MV-4-11 (cell line): Measurements from ENCODE around the gene ACP7.
"Not testable (repeated sequence)": the region's sequence is repeated elsewhere in the genome, so short reads cannot be mapped to it uniquely, and the experiment has no call there.

Experiments used
- DNase-seq: peaks from one replicate; lab custom pipeline; 2025; lab: John Stamatoyannopoulos, UW

ACP7 gene, protein sequence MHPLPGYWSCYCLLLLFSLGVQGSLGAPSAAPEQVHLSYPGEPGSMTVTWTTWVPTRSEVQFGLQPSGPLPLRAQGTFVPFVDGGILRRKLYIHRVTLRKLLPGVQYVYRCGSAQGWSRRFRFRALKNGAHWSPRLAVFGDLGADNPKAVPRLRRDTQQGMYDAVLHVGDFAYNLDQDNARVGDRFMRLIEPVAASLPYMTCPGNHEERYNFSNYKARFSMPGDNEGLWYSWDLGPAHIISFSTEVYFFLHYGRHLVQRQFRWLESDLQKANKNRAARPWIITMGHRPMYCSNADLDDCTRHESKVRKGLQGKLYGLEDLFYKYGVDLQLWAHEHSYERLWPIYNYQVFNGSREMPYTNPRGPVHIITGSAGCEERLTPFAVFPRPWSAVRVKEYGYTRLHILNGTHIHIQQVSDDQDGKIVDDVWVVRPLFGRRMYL

DNA sequence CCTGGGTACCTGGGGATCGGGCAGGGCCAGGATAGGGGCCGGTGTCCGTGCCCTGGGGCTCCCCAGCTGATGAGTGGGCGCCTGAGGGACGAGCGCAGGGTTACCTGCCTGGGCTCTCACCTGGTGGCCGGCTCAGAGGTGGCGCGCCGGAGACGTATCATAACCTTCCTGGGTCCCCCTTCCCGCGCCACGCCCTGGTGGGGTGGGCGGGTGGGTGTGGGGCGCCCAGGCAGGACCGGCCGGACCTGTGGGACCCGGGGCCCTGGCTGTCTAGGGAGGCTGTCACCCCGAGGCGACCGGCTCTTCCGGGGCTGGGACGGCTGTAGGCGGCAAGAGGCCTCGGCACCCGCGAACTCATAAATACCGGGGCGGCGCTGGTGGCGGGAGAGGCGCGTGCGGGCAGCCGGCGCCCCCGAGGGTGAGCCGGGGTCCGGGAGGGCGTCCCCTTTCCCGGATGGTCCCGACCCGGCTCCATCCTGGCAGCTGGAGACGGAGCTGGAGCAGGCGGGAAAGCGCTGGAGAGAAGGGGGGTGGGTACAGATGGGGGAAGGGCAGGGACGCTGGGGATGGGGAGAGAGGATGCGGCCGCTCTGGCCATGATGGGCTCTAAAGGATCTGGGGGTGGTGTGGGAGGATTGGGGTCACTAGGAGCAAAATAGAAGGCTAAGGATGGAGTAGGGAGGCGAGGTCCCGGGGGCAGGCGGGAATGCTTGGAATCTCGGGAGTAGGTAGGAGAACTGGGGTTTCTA, at the start of gene ACP7:
Gene ACP7, plus strand, starts transcription at position 386 of the 749 bp plus-strand sequence. CDS start 902 bp downstream, outside the sequence.
- no peak for DNase-seq

DNA sequence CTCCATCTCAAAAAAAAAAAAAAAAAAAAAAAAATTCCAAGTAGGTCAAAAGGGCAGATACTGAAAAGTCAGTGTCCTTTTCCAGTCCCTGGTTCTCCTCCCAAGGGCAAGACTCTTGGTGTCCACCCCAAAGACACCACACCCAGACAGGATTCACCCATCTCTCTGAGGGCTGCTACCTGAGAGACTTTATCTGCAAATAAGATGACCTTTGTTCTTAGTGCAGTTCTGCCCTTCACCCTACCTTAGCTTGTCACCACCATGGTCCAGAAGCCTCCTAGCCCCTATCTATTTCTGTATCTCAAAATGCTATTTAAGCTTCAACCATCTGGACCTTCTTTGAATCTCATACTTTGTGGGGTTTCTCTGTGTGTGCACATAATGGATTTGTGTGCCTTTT, 47.6 kb upstream of the ACP7 start:
- no peak for DNase-seq

DNA sequence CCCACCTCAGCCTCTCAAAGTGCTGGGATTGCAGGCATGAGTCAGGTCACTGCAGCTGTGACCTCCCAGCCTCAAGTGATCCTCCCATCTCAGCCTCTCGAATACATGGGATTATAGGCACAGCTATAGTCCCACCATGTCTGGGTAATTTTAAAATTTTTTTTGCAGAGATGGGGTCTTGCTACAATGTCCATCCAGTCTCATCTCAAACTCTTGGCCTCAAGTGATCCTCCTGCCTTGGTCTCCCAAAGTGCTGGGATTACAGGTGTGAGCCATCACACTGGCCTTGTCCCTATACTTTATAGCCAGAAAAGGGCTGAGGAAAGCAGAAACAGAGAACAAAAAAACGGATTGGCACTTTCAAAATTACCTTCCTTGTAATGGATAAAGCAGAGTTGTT, 47.0 kb upstream of the ACP7 start:
- DNase-seq: no peak

DNA sequence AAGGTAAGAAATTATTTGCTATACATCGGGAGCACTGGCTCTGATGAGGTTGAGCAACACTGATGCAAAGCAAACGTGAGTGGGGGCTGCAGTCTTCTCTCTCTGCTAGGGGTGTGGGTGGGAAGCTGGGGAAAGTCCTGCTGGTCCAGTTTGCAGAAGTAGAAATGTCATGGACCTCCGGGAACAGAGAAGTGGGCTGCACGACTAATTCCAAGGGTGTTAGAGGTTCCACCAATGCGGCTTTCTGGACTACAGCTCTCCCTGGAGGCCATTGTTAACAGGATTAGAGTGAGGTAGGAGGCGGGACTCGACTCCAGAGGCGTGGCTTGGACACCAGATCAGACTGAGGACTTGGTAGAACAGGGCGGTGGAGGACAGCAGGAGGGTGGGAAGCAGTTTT, 46.1 kb upstream of the ACP7 start:
- DNase-seq: peak; percentile 48

DNA sequence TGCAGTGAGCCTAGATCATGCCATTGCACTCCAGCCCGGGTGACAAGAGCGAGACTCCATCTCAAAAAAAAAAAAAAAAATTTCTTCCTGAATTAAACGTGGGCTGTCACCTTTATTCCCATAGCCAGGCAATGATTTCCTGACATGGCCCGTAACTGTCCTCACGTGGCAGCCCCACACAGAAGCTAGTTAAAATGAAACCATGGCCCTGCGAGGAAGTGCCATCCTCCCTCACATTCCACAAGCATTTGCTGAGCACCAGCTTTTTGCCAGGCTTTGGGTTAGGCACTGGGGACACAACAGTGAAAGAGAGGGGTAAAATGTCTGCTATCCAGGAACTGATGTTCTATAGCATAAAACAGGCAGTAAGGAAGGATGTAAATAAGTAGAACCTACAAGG, 38.7 kb upstream of the ACP7 start:
- no peak for DNase-seq

DNA sequence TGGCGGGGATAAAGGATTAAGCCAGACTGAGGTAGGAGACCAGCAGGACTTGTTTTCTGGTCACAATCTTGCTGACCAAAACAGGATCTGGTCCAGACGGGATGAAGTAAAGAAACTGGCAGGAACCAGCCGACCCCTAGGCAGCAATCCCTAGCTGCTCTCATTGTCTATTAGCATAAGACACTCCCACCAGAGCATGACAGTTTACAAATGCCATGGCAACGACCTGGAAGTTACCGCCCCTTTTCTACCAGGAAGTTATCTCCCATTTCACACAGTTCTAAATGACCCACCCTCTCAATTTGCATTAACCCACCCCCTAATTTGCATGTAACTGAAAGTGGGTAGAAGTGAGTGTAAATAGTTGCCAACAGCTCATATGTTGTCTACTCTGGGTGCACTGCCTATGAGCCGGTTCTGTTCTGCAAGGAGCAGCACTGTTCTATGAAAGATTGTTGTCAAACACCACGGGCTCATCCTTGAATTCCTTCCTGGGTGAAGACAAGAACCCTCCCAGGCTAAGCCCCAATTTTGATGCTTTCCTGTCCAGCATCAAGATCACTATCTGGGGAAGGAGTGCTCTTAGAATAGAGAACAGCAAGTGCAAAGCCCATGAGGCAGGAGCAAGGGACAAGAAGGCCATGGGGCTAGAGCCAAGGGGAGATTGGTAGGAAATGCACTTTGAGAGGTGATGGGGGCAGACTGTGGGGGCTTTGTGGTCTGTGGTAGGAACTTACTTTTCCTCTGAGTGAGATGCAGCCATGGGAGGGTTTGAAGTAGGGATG, 37.9 kb upstream of the ACP7 start:
- peak; percentile 62 for DNase-seq

DNA sequence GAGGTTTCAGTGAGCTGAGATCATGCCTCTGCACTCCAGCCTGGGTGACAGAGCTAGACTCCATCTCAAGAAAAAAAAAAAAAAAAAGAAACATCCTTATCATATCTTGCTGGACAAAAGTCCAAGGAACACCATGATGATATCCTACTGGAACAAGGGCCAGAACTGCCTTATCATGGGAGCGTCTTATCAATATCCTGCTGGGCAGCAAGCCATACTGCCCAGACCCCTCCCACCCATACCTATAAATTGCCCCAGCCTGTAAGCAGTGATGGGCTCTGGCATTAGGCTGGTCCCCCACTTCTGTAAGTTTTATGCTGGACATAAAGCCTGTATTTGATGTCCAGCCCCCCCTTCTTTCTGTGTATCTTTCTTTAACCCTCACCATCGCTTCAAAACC, 37.1 kb upstream of the ACP7 start:
- no peak for DNase-seq

DNA sequence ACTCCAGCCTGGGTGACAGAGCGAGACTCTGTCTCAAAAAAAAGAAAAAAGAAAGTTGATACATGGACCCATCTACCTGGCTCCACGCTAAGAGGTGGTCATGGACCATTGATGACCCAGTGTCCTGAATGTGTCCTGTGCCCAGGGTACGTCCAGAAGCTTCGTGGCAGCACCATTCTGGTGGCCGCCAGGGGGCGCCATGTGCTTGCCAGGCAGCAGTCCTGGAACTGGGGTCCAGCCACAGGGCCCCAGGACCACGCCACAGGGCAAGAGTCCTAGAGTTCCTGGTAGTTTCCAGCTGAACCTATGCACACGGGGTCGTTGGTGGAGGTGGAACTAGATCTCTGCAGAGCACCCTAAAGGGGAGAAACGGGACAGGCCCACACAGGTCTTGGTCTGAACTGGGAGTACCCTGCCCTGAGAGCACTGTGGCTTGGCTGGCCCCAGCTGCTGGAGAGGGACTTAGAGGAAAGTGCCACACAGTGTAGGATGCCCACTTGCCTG, 31.9 kb upstream of the ACP7 start:
- DNase-seq: peak; percentile 23

DNA sequence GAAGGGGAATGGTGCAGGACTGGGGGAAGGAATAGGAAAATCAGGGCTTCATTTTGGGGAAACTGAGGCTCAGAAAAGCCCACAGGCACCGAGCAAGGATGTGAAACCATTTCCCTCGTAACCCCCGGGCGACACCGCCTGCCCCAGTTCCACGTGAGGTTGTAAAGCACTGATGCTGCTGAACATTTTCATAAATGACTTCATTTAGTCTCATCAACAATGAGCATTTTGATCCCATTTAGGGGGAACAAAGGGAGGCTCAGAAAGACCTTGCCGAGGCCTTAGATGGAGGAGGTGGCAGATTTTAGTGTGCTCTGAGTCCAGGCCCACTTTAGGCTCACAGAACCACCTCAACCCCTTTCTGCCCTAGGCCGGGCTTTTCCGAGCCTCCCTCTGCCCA, 31.3 kb upstream of the ACP7 start:
- DNase-seq: no peak

DNA sequence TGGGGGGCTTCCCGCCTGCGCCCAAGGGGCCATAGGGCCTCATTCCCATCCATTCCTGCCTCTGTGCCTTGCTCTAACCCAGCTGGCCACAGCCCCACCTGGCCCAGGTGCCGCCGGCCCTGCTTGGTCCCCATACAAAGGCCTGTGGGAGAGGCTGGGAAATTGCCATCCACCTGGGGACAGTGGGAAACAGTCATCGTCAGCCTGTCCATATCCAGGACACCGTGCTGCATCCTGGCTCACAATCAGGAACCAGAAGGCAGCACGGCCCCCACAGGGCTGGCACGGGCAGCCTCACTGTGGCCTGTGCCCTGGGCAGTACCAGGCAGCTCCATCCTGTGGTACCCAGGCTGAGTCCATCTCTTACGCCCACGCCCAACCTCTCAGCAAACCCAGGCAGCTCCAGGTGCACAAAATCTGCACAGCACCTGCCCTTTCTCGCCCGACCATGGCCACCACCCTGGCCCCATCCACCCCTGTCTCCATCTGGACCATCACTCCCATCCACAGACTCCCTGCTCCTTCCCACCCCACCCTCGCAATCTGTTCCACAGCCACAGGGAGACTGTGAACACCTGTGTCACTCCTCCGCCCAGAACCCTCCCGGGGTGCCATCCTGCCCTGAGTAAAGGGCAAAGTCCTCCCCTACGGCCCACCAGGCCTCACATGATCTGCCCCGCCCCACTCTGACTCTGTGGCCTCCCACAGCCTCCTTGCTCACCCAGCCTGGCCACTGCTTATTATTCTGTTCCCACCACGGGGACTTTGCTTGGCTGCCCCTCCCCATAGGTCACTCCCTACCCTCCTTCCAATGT, 30.7 kb upstream of the ACP7 start:
- DNase-seq: no peak

DNA sequence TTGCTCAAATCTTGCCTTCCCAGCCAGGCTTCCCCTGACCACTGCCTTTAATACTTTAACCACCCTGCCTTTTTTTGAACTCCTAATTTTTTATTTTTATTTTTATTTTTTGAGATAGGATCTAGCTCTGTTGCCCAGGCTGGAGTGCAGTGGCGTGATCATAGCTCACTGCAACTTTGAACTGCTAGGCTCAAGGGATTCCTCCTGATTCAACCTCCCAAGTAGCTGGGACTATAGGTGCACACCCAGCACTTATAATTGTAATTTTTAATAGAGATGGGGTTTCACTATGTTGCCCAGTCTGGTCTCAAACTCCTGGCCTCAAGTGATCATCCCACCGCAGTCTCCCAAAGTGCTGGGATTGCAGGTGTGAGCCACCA, 30.1 kb upstream of the ACP7 start:
- no peak for DNase-seq

DNA sequence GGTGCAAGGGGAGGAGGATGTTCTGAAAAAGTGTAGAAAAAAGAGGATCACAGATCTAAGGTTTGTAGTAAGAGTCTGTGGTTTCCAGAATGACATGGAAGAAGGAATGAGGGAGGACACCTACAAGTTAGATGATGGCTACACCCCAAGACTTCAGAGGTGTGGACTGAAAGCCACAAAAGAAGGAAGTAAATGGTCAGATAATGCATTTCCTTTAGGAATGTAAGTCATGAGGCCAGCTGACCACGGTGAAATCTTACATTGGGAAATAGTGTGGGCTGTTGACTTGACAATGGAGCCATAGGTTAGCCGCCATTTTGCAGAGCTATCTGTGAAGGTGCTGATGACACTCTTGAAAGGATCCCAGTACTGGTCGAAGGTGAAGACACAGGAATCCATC, 26.6 kb upstream of the ACP7 start:
- DNase-seq: peak; percentile 24

DNA sequence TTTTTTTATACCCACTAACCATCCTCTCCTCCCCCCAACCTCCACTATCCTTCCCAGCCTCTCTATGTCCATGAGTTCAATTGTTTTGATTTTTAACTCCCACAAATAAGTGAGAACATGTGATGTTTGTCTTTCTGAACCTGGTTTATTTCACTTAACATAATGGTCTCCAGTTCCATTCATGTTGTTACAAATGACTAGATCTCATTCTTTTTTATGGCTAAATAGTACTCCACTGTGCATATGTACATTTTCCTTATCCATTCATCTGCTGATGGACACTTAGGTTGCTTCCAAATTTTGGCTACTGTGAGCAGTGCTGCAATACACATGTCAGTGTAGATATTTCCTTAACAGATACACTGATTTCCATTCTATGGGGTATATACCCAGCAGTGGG, 24.9 kb upstream of the ACP7 start:
- DNase-seq: no peak

DNA sequence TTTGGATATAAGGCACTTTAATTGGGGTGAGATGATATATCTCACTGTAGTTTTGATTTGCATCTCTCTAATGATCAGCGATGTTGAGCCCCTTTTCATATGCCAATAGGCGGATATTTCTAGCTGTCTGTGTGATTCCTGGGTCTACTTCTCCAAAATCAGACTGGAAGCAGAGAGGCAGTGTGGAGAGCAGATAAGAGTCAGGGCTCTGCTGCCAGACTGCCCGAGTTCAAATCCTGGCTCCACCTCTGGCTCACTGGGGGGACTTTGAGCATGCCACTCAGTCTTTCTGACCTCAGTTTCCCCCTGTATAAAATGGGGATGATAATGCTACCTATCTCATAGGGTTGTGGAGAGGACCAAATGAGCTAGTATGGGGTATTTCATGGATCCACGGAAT, 24.0 kb upstream of the ACP7 start:
- DNase-seq: no peak

DNA sequence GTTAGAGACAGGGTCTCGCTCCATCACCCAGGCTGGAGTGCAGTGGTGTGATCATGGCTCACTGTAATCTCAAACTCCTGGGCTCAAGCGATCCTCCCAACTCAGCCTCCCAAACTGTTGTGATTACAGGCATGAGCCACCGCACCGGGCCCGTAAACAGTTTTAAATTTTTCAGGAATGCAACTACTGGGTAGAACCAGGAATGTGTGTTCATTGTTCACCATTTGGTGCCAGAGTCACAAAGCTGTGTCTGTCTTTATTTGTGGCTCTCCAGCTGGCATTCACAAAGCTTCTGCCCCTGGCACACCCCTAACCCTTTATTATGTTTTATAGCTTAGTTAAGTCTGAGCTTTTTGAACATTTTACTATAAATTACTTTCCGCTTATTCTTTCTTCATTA, 19.8 kb upstream of the ACP7 start:
- DNase-seq: no peak

DNA sequence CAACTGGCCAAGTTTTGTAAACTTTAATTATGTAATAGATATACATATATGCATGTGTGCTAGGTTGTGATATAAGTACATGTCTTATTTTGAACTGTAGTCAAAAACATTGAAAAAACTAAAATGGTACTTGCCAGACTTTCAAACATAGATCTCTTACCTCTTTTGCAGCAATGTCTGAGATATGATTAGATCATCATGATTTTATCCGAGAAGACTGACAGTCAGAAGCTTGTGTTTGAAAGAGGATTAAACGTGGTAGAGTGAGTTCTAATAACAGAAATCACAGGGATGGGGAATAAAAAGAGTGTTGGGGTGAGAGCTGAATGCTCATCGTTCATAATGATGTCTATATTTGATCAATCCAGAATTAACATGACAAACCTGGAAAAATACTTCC, 18.2 kb upstream of the ACP7 start:
- no peak for DNase-seq

DNA sequence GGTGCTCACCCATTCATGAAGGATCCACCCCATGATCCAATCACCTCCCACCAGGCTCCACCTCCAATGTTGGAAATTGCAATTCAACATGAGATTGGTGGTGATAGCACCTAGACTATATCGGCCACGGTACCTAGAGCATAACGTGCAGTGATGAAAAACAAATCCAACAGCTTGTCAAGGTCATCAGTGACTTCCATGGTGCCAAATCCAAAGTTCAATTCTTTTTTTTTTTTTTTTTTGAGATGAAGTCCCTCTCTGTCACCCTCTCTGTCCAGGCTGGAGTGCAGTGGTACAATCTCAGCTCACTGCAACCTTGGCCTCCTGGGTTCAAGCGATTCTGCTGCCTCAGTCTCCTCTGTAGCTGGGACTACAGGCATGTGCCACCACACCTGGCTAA, 17.1 kb upstream of the ACP7 start:
- no peak for DNase-seq

DNA sequence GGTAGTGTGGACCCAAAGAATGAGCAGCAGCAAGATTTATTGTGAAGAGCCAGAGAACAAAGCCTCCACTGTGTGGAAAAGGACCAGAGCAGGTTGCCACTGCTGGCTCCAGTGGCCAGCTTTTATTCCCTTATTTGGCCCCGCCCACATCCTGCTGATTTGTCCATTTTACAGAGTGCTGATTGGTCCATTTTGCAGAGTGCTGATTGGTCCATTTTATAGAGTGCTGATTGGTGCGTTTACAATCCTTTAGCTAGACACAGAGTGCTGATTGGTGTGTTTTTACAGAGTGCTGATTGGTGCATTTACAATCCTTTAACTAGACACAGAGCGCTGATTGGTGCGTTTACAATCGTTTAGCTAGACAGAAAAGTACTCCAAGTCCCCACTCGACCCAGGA, 15.9 kb upstream of the ACP7 start:
- DNase-seq: not testable (repeated sequence)

DNA sequence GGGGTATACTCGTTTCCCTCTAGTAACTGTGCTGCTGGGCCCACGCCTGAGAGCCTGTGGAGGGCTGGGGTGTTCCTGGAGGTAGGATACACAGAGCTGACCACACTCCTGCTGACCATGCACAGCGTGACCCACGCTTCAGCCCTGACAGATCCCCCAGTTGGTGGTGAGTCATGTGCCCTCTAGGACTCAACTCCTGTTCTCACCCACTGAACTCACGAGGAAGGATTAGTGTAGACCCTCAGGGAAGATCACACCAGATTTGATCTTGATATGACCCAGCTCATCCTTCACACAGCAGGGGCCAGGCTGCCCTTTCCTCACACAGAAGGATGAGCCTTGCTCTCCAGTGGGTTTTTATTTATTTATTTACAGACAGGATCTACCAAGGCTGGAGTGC, 13.3 kb upstream of the ACP7 start:
- DNase-seq: no peak

DNA sequence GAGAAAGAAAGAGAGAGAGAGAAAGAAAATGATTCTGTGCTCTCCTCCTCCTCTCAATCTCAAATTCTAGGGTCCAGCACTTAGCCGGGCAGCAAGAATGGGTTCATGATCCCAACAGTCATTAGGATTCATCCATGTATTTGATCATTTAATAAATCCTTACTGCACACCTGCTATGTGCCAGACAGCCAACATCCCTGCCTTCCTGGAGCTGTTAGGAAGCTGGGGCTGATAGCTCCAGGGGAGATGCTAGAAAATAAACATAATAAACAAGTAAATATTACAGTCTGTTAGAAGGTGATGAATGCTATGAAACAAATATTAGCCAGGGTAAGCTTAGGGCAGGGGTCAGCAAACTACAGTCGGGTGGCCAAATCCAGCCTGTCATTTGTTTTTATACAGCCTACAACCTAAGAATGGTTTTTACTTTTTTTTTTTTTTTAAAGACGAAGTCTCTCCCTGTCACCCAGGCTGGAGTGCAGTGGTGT, 9.9 kb upstream of the ACP7 start:
- DNase-seq: no peak

DNA sequence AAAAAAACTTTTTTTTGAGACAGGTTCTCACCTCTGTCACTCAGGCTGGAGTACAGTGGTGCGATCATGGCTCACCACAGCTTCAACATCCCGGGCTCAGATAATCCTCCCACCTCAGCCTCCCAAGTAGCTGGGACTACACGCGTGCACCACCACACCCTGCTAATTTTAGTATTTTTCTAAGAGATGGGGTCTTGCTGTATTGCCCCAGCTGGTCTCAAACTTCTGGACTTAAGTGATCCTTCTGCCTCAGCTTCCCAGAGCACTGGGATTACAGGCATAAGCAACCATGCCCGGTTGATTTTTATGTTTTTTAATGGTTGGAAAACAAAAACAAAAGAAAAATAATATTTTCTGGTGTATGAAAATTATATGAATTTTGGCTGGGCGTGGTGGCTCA, 9.2 kb upstream of the ACP7 start:
- DNase-seq: no peak

DNA sequence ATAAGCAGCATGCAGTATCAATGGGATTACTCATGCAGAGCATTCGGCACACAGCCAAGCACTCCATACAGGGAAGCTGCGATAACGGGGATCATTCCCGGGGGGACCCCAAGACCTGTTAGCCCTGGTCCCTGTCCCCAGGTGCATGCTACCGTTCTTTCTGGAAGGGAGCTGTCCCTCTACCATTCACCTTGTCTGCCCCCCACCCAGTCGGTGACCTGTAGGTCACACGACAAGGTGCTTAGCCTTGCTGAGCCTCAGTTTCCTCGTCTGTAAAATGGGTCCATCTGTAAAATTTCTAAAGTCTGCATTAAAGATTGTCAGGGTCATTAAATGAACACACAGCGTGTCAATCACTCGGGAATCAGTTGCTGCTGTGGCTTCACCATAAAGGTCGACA, 6.8 kb upstream of the ACP7 start:
- DNase-seq: no peak
